ENCODE measurements around the gene ITSN1.

The ITSN1 gene

GRCh38 chr21:33747420-33747819 lies 105.1 kb downstream of the ITSN1 start:
- no peak for DNase-seq (ENCODE audit: extremely low spot score)
- POLR2A ChIA-PET: no interaction called here
- CTCF ChIA-PET: interaction anchor here (1.2 to 2.3 kb wide), 2 partner anchors 11 to 13 kb away, joined by 4 to 7 read pairs; no protein-coding TSS in a partner anchor
- TF ChIP-seq CTCF (IDR thresholded peaks at IDR 0.05; ENCODE audit: control extremely low read depth, extremely low read depth, low read depth, missing control alignments): no peak

- POLR2A ChIA-PET: no interaction called here
- CTCF ChIA-PET: interaction anchor here (0.7 to 2.3 kb wide), 2 partner anchors 9 to 24 kb away, joined by 3 to 7 read pairs; no protein-coding TSS in a partner anchor
- TF ChIP-seq CTCF (IDR thresholded peaks at IDR 0.05; ENCODE audit: control extremely low read depth, extremely low read depth, low read depth, missing control alignments): no peak
- DNase-seq (ENCODE audit: extremely low spot score): no peak
Measured at GRCh38 chr21:33748903-33749302, 106.6 kb downstream of the ITSN1 start.

GRCh38 chr21:33750017-33750416 lies 107.7 kb downstream of the ITSN1 start:
- no peak for TF ChIP-seq CTCF (IDR thresholded peaks at IDR 0.05; ENCODE audit: control extremely low read depth, extremely low read depth, low read depth, missing control alignments)
- POLR2A ChIA-PET: no interaction called here

GRCh38 chr21:33751120-33751519 lies 108.8 kb downstream of the ITSN1 start:
- POLR2A ChIA-PET: no interaction called here
- TF ChIP-seq CTCF (IDR thresholded peaks at IDR 0.05; ENCODE audit: control extremely low read depth, extremely low read depth, low read depth, missing control alignments): no peak
- no peak for DNase-seq (ENCODE audit: extremely low spot score)
- CTCF ChIA-PET: interaction anchor here (1.3 kb wide), 1 partner anchor 58 kb away, joined by 3 read pairs; no protein-coding TSS in a partner anchor

More at GRCh38 chr21:33750017-33750416, 107.7 kb downstream of the ITSN1 start:
- no peak for DNase-seq (ENCODE audit: extremely low spot score)
- CTCF ChIA-PET: interaction anchor here (1.3 kb wide), 1 partner anchor 57 kb away, joined by 3 read pairs; no protein-coding TSS in a partner anchor

- CTCF ChIA-PET: no interaction called here
- no peak for TF ChIP-seq CTCF (IDR thresholded peaks at IDR 0.05; ENCODE audit: control extremely low read depth, extremely low read depth, low read depth, missing control alignments)
- POLR2A ChIA-PET: no interaction called here
- DNase-seq (ENCODE audit: extremely low spot score): no peak
Measured at GRCh38 chr21:33751533-33751932, 109.2 kb downstream of the ITSN1 start.

- POLR2A ChIA-PET: no interaction called here
- no peak for DNase-seq (ENCODE audit: extremely low spot score)
- TF ChIP-seq CTCF (IDR thresholded peaks at IDR 0.05; ENCODE audit: control extremely low read depth, extremely low read depth, low read depth, missing control alignments): no peak
- CTCF ChIA-PET: interaction anchor here (1.3 kb wide), 1 partner anchor 19 kb away, joined by 3 read pairs; no protein-coding TSS in a partner anchor
Measured at GRCh38 chr21:33752260-33752659, 110.0 kb downstream of the ITSN1 start.

Data from GM10248 (cell line).